Adipocyte (in vitro differentiated cells): ENCODE results near the gene RANGAP1.
"Not testable (repeated sequence)": the region's sequence is repeated elsewhere in the genome, so short reads cannot be mapped to it uniquely, and the experiment has no call there.

Source experiments
- DNase-seq: peaks from one replicate; pipeline ENCODE4 v3.0.0-alpha.2; 2015; ENCODE audit warnings: low read depth
- H3K27me3 ChIP-seq: replicated peaks from 2 replicates; pipeline ENCODE4 v1.7.0; 2013; ENCODE audit warnings: mild to moderate bottlenecking, low read length, moderate library complexity; ENCODE audit not compliant: control insufficient read depth, insufficient read depth
- H3K36me3 ChIP-seq: 2 replicates; pipeline ENCODE4 v1.7.0; 2013; ENCODE audit warnings: low read length, mild to moderate bottlenecking, moderate library complexity; ENCODE audit not compliant: control insufficient read depth, insufficient read depth, severe bottlenecking
- H3K4me1 ChIP-seq: 2 replicates; pipeline ENCODE4 v1.7.0; 2013; ENCODE audit warnings: mild to moderate bottlenecking, low read length, moderate library complexity; ENCODE audit not compliant: control insufficient read depth, insufficient read depth
- H3K4me3 ChIP-seq: 2 replicates; pipeline ENCODE4 v1.7.0; 2013; ENCODE audit warnings: mild to moderate bottlenecking, low read length, moderate library complexity
- H3K9ac ChIP-seq: 2 replicates; pipeline ENCODE4 v1.7.0; 2013; ENCODE audit warnings: mild to moderate bottlenecking, low read length, moderate library complexity
- H3K9me3 ChIP-seq: 2 replicates; pipeline ENCODE4 v1.7.0; 2013; ENCODE audit warnings: mild to moderate bottlenecking, low read length, moderate library complexity; ENCODE audit not compliant: control insufficient read depth

The RANGAP1 gene

GRCh38 chr22:41274856-41275255 is 11.1 kb downstream of the RANGAP1 start:
- peaks cover 72% of the 10 kb centered on the region for H3K36me3 ChIP-seq

GRCh38 chr22:41273128-41273527 is 12.9 kb downstream of the RANGAP1 start:
- peaks cover 74% of the 10 kb centered on the region for H3K36me3 ChIP-seq
- no peaks in the 10 kb centered on the region for H3K9me3 ChIP-seq
- H3K4me1 ChIP-seq, result no peaks in the 10 kb centered on the region

More at GRCh38 chr22:41274856-41275255, 11.1 kb downstream of the RANGAP1 start:
- Histone ChIP-seq H3K27me3 (no peaks in the 10 kb centered on the region), H3K4me1 (no peaks in the 10 kb centered on the region), H3K9ac (no peak overlapping the region), H3K9me3 (no peaks in the 10 kb centered on the region), H3K4me3 (no peak overlapping the region)
- DNase-seq, result no peak

GRCh38 chr22:41271787-41272186 is 14.2 kb downstream of the RANGAP1 start:
- Histone ChIP-seq H3K27me3 (no peaks in the 10 kb centered on the region), H3K4me3 (no peak overlapping the region), H3K4me1 (no peaks in the 10 kb centered on the region), H3K9ac (no peak overlapping the region), H3K9me3 (no peaks in the 10 kb centered on the region), H3K36me3 (peaks cover 78% of the 10 kb centered on the region)
- DNase-seq, result no peak

More at GRCh38 chr22:41273128-41273527, 12.9 kb downstream of the RANGAP1 start:
- no peak for DNase-seq
- H3K4me3 ChIP-seq, result no peak overlapping the region
- H3K27me3 ChIP-seq, result no peaks in the 10 kb centered on the region
- H3K9ac ChIP-seq, result no peak overlapping the region

DNA sequence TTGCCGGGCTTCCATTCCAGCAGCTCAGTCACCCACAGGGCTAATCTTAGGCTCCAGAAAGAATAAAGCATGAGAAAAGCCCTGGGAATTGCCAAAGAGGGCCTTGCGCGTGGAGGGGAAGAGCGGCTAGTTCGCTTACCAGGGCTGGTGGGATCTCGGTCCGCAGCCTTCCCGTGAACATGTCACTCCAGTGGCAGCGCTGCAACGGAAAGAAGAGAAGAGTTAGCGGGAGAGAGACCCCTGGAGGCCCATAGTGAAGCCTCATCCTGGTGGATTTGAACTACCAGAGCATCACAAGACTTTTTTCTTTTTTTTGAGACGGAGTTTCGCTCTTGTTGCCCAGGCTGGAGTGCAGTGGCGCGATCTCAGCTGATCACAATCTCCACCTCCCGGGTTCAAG is 18.0 kb downstream of the RANGAP1 start:
- Histone ChIP-seq H3K9ac (no peak overlapping the region), H3K36me3 (peaks cover 82% of the 10 kb centered on the region), H3K9me3 (no peaks in the 10 kb centered on the region), H3K27me3 (no peaks in the 10 kb centered on the region), H3K4me3 (no peak overlapping the region), H3K4me1 (no peaks in the 10 kb centered on the region)
- no peak for DNase-seq

DNA sequence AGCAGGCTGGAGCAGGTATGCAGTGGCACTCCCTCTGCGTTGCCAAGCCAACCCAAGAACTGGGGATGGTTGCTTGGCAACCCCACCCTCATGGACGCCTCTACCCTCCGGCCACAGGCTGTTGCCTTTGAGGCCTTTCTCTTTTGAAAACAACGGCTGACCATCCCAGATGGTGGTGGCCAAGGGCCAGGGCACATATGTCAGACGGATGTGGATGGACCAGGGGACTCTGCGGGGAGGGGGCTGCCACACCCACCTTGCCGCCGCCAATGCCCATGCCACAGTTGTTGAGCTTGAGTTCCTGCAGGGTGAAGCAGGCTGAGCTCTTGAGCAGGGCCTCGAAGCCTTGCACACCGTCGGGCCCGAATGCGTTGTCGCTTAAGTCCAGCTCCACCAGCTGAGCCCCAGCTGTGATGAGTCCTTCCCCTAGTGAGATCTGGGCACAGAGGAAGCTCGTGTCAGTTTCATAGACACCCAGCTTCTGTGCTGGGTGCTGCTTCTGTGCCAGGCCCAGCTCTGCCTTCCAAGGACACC is 21.5 kb downstream of the RANGAP1 start:
- H3K9ac ChIP-seq, result no peak overlapping the region
- H3K27me3 ChIP-seq, result no peaks in the 10 kb centered on the region
- no peaks in the 10 kb centered on the region for H3K4me1 ChIP-seq
- no peak overlapping the region for H3K4me3 ChIP-seq
- DNase-seq, result no peak
- no peaks in the 10 kb centered on the region for H3K9me3 ChIP-seq
- H3K36me3 ChIP-seq, result peaks cover 92% of the 10 kb centered on the region

GRCh38 chr22:41263704-41264103 is 22.3 kb downstream of the RANGAP1 start:
- no peaks in the 10 kb centered on the region for H3K27me3 ChIP-seq
- H3K9me3 ChIP-seq, result no peaks in the 10 kb centered on the region
- peak; percentile 36 for DNase-seq
- H3K9ac ChIP-seq, result no peak overlapping the region
- H3K4me1 ChIP-seq, result no peaks in the 10 kb centered on the region
- H3K4me3 ChIP-seq, result no peak overlapping the region
- H3K36me3 ChIP-seq, result peaks cover 92% of the 10 kb centered on the region

DNA sequence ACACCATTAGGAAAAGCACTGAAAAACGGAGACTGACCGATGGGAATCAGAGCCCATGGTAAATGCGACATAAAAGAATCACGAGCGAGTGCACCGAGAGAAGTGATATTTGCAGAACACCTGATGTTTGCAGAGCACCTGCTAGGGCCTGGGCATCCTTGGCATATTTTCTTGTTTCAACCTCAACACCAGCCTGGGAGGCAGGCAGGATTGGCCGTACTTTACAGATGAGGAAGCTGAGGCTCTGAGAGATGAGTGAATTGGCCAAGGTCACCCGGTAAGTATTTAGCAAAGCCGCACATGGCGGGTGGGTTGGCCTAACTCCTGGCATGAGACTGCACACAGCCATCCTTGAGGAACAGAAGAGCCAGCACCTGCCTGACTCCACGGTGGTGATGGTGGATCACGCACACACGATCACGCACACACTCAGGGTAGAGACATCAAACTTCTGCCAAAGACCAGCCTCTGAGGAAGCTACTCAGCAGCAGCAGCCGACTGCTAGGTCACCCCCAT is 23.7 kb downstream of the RANGAP1 start:
- no peaks in the 10 kb centered on the region for H3K9me3 ChIP-seq
- DNase-seq, result no peak
- H3K4me1 ChIP-seq, result no peaks in the 10 kb centered on the region
- H3K4me3 ChIP-seq, result no peak overlapping the region
- H3K9ac ChIP-seq, result no peak overlapping the region
- H3K36me3 ChIP-seq, result peaks cover 92% of the 10 kb centered on the region
- no peaks in the 10 kb centered on the region for H3K27me3 ChIP-seq

GRCh38 chr22:41261541-41262249 is 24.3 kb downstream of the RANGAP1 start:
- Histone ChIP-seq H3K4me3 (no peak overlapping the region), H3K36me3 (peaks cover 92% of the 10 kb centered on the region), H3K9me3 (no peaks in the 10 kb centered on the region), H3K4me1 (peaks cover 3% of the 10 kb centered on the region), H3K9ac (no peak overlapping the region), H3K27me3 (no peaks in the 10 kb centered on the region)
- DNase-seq, result no peak

GRCh38 chr22:41260871-41261270 is 25.1 kb downstream of the RANGAP1 start:
- no peak overlapping the region for H3K9ac ChIP-seq
- H3K4me3 ChIP-seq, result no peak overlapping the region
- H3K36me3 ChIP-seq, result peaks cover 92% of the 10 kb centered on the region
- no peaks in the 10 kb centered on the region for H3K9me3 ChIP-seq
- peaks cover 3% of the 10 kb centered on the region for H3K4me1 ChIP-seq
- no peaks in the 10 kb centered on the region for H3K27me3 ChIP-seq
- no peak for DNase-seq

DNA sequence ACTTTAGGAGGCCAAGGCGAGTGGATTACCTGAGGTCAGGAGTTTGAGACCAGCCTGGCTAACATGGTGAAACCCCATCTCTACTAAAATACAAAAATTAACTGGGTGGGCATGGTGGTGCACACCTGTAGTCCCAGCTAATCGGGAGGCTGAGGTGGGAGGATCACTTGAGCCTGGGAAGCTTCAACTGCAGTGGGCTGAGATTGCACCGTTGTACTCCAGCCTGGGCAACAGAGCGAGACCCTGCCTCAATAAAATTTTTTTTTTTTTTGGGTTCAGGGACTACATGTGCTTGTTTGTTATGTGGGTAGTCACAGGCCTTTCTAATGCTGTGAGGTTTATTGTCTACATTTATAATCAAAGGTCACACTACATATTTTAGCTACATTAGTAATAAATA is 26.2 kb downstream of the RANGAP1 start:
- H3K36me3 ChIP-seq, result peaks cover 92% of the 10 kb centered on the region
- not testable (repeated sequence) for H3K4me3 ChIP-seq, H3K27me3 ChIP-seq, H3K9me3 ChIP-seq, DNase-seq, H3K9ac ChIP-seq, H3K4me1 ChIP-seq

- Histone ChIP-seq H3K9ac (no peak overlapping the region), H3K9me3 (no peaks in the 10 kb centered on the region), H3K36me3 (peaks cover 91% of the 10 kb centered on the region), H3K4me1 (peaks cover 3% of the 10 kb centered on the region), H3K27me3 (no peaks in the 10 kb centered on the region), H3K4me3 (no peak overlapping the region)
- no peak for DNase-seq
Observed at GRCh38 chr22:41257696-41258095, 28.3 kb downstream of the RANGAP1 start.
